Right lobe of liver (tissue), 4 donors: ENCODE data around the gene RGS10.

Experiments
- CTCF ChIP-seq, 4 donors: fragments of 200-600 bp in 3 of 4; fragments of 450-650 bp in 1 of 4; IDR thresholded peaks; one replicate each; pipeline versions ENCODE4 v1.5.1 to v1.8.0; 2016 to 2022; ENCODE audit warnings: antibody characterized with exemption in 4 of 4, mild to moderate bottlenecking in 2 of 4
- POLR2A ChIP-seq: fragments of 450-650 bp; IDR thresholded peaks from one replicate; pipeline ENCODE4 v1.6.1; 2017; ENCODE audit warnings: antibody characterized with exemption, mild to moderate bottlenecking
- donor health status: DM: no; HTN: no; CAD: no.
- donor health status: DM: no; HTN: no; CAD: no.
- donor health status: DM: no; HTN: yes; CAD: no.

- TF ChIP-seq CTCF (IDR thresholded peaks at IDR 0.05) = no peak
- TF ChIP-seq POLR2A = no peak
Observed at GRCh38 chr10:119588071-119588470, 45.6 kb upstream of the RGS10 start.
